Pancreas (tissue), 10 donors: ENCODE measurements around the gene GPR150. TPM values are rescaled to one million over a fixed set of nuclear protein-coding genes. Genes with fewer than 3 reads are reported as not detected.

Experiments used
- ATAC-seq, 4 donors: fragments of 200-7000 bp; cut with Tn5 transposase; one replicate each; pipeline versions ENCODE4 v1.8.0 to v1.9.1; 2020; ENCODE audit warnings: mild to moderate bottlenecking in 4 of 4, moderate library complexity in 4 of 4
- DNase-seq, 6 donors: peaks; one replicate each; pipeline ENCODE4 v3.0.0-alpha.2; 2020
- FAIRE-seq: peaks from 2 replicates; lab custom pipeline; 2012; peaks lifted over from hg19 to GRCh38; lab: Jason Lieb, UNC
- H3K27ac ChIP-seq, 4 donors: fragments of 200-600 bp; sonication (generic); 1 replicate in 3 of 4; 2 replicates in 1 of 4; pipeline versions ENCODE4 v1.5.0 to v1.8.0; 2020
- H3K27me3 ChIP-seq, 4 donors: fragments of 200-600 bp; one replicate each; pipeline ENCODE4 v1.8.0; 2021
- H3K36me3 ChIP-seq, 3 donors: fragments of 200-600 bp; sonication (generic) in 1 of 3; one replicate each; pipeline versions ENCODE4 v1.5.0 to v1.8.0; 2020 to 2021
- H3K4me1 ChIP-seq, 3 donors: fragments of 200-600 bp; one replicate each; pipeline ENCODE4 v1.8.0; 2021
- H3K4me3 ChIP-seq, 4 donors: fragments of 200-600 bp; sonication (generic) in 2 of 4; one replicate each; pipeline versions ENCODE4 v1.5.0 to v1.8.0; 2020 to 2021
- H3K9me3 ChIP-seq, 4 donors: fragments of 200-600 bp; one replicate each; pipeline ENCODE4 v1.8.0; 2021
- WGBS, 2 donors: extraction: QIAGEN DNeasy Blood & Tissue Kit; methylation state at CpG; one replicate each; pipeline ENCODE4 v1.1.7; 2013; 5-methylcytosine and 5-hydroxymethylcytosine counted together
- intact Hi-C, 3 donors: fragments of 100-400 bp; cut with DNase I; formaldehyde crosslinking; loops; one replicate each; pipeline versions ENCODE4 v1.11.1 to v1.14.2; 2022
- polyA plus RNA-seq, 2 donors: library from polyadenylated mRNA; stranded (reverse); fragments of 200-250 nt; gene quantifications; one replicate each; pipeline ENCODE4 v1.2.3, GENCODE V29; 2013
- total RNA-seq, 6 donors: library from RNA; stranded (reverse); fragmentation: NEBNext Ultra II Directional in 4 of 6; extraction: Animal tissue kit (Norgen Biotek cat#: 25700) in 4 of 6; gene quantifications; one replicate each; pipeline versions ENCODE4 v1.2.1 to v1.2.4, GENCODE V29; 2021 to 2023
- TF ChIP-seq, protein P1 (sequence below), 4 donors: fragments of 200-600 bp; sonication (generic) in 3 of 4; IDR thresholded peaks; one replicate each; pipeline versions ENCODE4 v1.5.0 to v1.8.0; 2021; ENCODE audit warnings: antibody characterized with exemption in 4 of 4
- donor health status: healthy with polysubstance abuse.
- donor health status: DM: no; HTN: no; CAD: no; lungs with moderate emphysema.
- donor health status: DM: no; HTN: no; CAD: no.
- donor health status: control.
- donor health status: control.
- donor health status: Bipolar disorder and iron deficiency.
- donor health status: DM: yes; HTN: yes; CAD: no.
- donor health status: DM: no; HTN: no; CAD: no.
- donor health status: DM: no; HTN: no; CAD: no.
- donor health status: DM: yes; HTN: yes; CAD: no.

GPR150 gene
- 1 to 10 TPM in 4 of 6 donors, under 1 TPM in 2; 0.61 to 5.7 (median 2.4) TPM for total RNA-seq
- polyA plus RNA-seq = 1 to 10 TPM; 1.4 to 2.1 TPM

DNA sequence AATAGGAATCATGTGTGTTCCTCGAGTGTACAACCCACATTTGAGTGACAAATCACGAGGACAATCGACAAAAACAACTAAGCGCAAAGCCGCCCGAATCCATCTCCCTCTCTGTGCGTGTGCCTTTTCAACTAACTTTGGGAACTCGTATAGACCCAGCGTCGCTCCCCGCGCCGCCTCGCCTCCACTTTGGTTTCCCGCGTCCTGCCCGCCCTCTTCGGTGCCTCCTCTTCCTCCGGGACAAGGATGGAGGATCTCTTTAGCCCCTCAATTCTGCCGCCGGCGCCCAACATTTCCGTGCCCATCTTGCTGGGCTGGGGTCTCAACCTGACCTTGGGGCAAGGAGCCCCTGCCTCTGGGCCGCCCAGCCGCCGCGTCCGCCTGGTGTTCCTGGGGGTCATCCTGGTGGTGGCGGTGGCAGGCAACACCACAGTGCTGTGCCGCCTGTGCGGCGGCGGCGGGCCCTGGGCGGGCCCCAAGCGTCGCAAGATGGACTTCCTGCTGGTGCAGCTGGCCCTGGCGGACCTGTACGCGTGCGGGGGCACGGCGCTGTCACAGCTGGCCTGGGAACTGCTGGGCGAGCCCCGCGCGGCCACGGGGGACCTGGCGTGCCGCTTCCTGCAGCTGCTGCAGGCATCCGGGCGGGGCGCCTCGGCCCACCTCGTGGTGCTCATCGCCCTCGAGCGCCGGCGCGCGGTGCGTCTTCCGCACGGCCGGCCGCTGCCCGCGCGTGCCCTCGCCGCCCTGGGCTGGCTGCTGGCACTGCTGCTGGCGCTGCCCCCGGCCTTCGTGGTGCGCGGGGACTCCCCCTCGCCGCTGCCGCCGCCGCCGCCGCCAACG lies at the start of gene GPR150:
Gene GPR150 (plus strand): TSS at position 58 of the 840 bp plus-strand sequence. CDS start 189 bp downstream, at position 247.
- no peak for FAIRE-seq
- intact Hi-C loops = no loop called here
- no peaks in the 10 kb centered on the region for H3K27me3 ChIP-seq
- H3K27ac ChIP-seq = peak within 1 kb of the TSS; percentile 87 to 96 (median 91)
- H3K4me1 ChIP-seq = peaks cover 12 to 17% (median 16%) of the 10 kb centered on the region in 3 donors
- TF ChIP-seq, protein P1, sequence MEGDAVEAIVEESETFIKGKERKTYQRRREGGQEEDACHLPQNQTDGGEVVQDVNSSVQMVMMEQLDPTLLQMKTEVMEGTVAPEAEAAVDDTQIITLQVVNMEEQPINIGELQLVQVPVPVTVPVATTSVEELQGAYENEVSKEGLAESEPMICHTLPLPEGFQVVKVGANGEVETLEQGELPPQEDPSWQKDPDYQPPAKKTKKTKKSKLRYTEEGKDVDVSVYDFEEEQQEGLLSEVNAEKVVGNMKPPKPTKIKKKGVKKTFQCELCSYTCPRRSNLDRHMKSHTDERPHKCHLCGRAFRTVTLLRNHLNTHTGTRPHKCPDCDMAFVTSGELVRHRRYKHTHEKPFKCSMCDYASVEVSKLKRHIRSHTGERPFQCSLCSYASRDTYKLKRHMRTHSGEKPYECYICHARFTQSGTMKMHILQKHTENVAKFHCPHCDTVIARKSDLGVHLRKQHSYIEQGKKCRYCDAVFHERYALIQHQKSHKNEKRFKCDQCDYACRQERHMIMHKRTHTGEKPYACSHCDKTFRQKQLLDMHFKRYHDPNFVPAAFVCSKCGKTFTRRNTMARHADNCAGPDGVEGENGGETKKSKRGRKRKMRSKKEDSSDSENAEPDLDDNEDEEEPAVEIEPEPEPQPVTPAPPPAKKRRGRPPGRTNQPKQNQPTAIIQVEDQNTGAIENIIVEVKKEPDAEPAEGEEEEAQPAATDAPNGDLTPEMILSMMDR (IDR thresholded peaks at IDR 0.05) = no peak
- no peaks in the 10 kb centered on the region for H3K36me3 ChIP-seq
- peak; percentile 53 to 92 (median 80) for DNase-seq
- WGBS, 2 donors = 0 to 1% methylated on average over 62 to 85 of the region's 85 CpGs
- peak within 1 kb of the TSS; percentile 38 to 73 (median 53) for H3K4me3 ChIP-seq
- H3K9me3 ChIP-seq = no peaks in the 10 kb centered on the region
- ATAC-seq = peak; percentile 49 to 68 (median 64)

DNA sequence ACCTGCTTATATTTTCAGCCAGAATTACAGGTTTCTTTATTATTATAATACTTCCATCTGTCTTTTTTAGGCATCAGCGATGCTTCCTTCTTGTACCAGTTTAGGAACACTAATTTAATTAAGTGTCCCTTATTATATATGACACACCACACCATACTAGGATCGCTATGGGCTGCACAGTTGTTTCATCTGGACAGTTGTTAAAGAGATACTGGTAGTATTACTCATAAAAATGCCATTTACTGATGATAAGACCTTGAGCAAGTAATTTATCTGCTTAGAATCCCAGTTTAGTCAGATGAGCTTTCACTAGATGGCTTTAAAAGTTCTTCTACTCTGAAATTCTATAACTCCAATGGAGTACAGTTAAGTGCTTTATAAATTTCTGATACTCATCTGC lies 47.9 kb upstream of the GPR150 start:
- 95 to 97% methylated on average over 2 of the region's 2 CpGs for WGBS, 2 donors
- no peak for FAIRE-seq
- intact Hi-C loops = no loop called here

DNA sequence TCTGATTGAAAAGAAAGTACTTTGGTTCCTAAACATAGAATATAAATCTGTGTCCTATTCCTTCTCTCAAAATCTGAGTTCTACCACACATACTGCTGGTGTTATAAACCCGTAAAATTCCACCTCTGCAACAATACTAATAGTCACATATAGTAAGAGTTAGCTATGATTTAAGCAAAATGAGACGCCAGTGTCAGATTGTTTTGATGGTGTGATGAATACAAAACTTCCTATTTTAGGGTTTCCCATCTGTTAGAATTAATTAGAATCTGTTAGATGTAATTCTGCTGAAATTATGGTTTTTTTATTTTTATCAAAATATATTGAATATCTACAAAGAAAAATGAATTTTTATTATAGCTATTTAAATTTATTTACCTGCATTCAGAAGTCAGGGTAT lies 38.3 kb upstream of the GPR150 start:
- Histone ChIP-seq H3K36me3 (no peaks in the 10 kb centered on the region), H3K27me3 (no peaks in the 10 kb centered on the region), H3K9me3 (no peaks in the 10 kb centered on the region), H3K4me3 (no peak overlapping the region), H3K4me1 (no peaks in the 10 kb centered on the region), H3K27ac (no peak overlapping the region)
- FAIRE-seq (no peak), DNase-seq (no peak), ATAC-seq (no peak)
- TF ChIP-seq, protein P1 (IDR thresholded peaks at IDR 0.05) = no peak
- WGBS, 2 donors = 94 to 100% methylated on average over 2 of the region's 2 CpGs
- intact Hi-C loops = no loop called here

More for the DNA sequence above, 47.9 kb upstream of the GPR150 start:
- Histone ChIP-seq H3K36me3 (peaks cover 0 to 6% (median 0%) of the 10 kb centered on the region in 3 donors), H3K4me3 (no peak overlapping the region), H3K27me3 (no peaks in the 10 kb centered on the region), H3K9me3 (no peaks in the 10 kb centered on the region), H3K4me1 (no peaks in the 10 kb centered on the region), H3K27ac (no peak overlapping the region)
- no peak for DNase-seq
- TF ChIP-seq, protein P1 (IDR thresholded peaks at IDR 0.05) = no peak
- no peak for ATAC-seq

DNA sequence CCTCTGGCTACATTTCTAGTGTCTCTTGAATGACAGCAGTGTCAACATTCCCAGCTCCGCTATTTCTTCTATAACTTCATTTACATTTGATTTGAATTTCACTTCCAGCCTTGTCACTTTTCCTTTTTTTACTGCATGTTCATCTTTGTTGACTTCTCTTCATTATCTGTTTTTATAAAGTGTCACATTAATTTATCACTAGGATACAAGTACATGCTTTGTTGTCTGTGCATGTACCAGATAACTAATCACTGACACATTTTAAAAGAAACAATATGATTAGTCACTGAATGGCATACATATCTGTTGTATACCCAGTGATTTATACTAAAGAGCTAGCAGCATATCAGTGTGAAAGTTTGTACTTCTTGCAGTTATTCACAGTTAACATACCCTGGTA lies 35.9 kb upstream of the GPR150 start:
- Histone ChIP-seq H3K4me1 (no peaks in the 10 kb centered on the region), H3K27me3 (no peaks in the 10 kb centered on the region), H3K27ac (no peak overlapping the region), H3K9me3 (no peaks in the 10 kb centered on the region), H3K36me3 (no peaks in the 10 kb centered on the region), H3K4me3 (no peak overlapping the region)
- FAIRE-seq (no peak), ATAC-seq (no peak), DNase-seq (no peak)
- intact Hi-C loops = no loop called here
- TF ChIP-seq, protein P1 (IDR thresholded peaks at IDR 0.05) = no peak
- WGBS, 2 donors = 91 to 93% methylated on average over 1 of the region's 1 CpG

DNA sequence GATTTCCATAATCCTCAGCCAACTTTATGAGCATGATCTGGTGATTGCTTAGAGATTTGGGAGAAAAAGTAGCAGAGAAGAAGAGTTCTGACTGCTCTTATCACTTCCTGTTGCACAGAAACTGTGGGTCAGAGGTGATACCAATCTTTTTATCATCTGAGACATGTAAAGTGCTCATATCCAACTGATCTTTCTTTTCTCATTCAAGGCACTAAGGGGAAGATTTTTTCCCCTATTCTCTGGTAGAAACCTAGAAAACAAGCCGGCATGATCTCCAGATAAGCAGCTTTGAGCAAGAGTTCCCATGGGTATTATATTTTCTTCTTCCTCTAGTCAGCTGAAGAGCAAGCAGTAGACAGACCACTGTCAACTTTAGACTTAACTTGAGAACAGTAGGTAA lies 29.0 kb upstream of the GPR150 start:
- H3K27ac ChIP-seq = no peak overlapping the region
- intact Hi-C loops = no loop called here
- H3K27me3 ChIP-seq = no peaks in the 10 kb centered on the region
- TF ChIP-seq, protein P1 (IDR thresholded peaks at IDR 0.05) = no peak
- H3K4me3 ChIP-seq = no peak overlapping the region
- 86 to 87% methylated on average over 1 of the region's 1 CpG for WGBS, 2 donors
- peaks cover 0 to 7% (median 0%) of the 10 kb centered on the region in 3 donors for H3K36me3 ChIP-seq
- FAIRE-seq = no peak
- DNase-seq = no peak
- H3K4me1 ChIP-seq = no peaks in the 10 kb centered on the region
- ATAC-seq = no peak
- H3K9me3 ChIP-seq = no peaks in the 10 kb centered on the region
